HG03575 (cell line): ENCODE results near the gene ATP2B2.

ENCODE experiments used
- ATAC-seq: cut with Tn5 transposase; IDR thresholded peaks from one replicate; pipeline ENCODE4 v1.9.1; 2021; ENCODE audit not compliant: unreplicated experiment, insufficient number of reproducible peaks, low FRiP score; ENCODE audit errors: extremely low read depth

The ATP2B2 gene

GRCh38 chr3:10515396-10515795 is 10.0 kb upstream of the ATP2B2 start:
- no peak for ATAC-seq

- no peak for ATAC-seq
Measured at GRCh38 chr3:10514407-10515069, 9.2 kb upstream of the ATP2B2 start.

GRCh38 chr3:10513306-10513705 is 7.9 kb upstream of the ATP2B2 start:
- no peak for ATAC-seq

- no peak for ATAC-seq
Measured at GRCh38 chr3:10512687-10513086, 7.3 kb upstream of the ATP2B2 start.

- no peak for ATAC-seq
Measured at GRCh38 chr3:10511809-10512494, 6.6 kb upstream of the ATP2B2 start.

- ATAC-seq, result no peak
Measured at GRCh38 chr3:10510743-10511432, 5.5 kb upstream of the ATP2B2 start.

- ATAC-seq, result no peak
Measured at GRCh38 chr3:10510086-10510742, 4.8 kb upstream of the ATP2B2 start.

- ATAC-seq, result no peak
Measured at GRCh38 chr3:10509325-10509724, 3.9 kb upstream of the ATP2B2 start.

GRCh38 chr3:10508619-10509260 is 3.4 kb upstream of the ATP2B2 start:
- ATAC-seq, result no peak

- no peak for ATAC-seq
Measured at GRCh38 chr3:10508235-10508618, 2.8 kb upstream of the ATP2B2 start.

- ATAC-seq, result no peak
Measured at GRCh38 chr3:10507331-10507730, 1.9 kb upstream of the ATP2B2 start.

GRCh38 chr3:10506696-10507095 is 1.3 kb upstream of the ATP2B2 start:
- ATAC-seq, result no peak

GRCh38 chr3:10505791-10506585 is 602 bp upstream of the ATP2B2 start:
- no peak for ATAC-seq

GRCh38 chr3:10504171-10505049 is 976 bp downstream of the ATP2B2 start:
- no peak for ATAC-seq

GRCh38 chr3:10503217-10503796 is 2.1 kb downstream of the ATP2B2 start:
- no peak for ATAC-seq

GRCh38 chr3:10502185-10502880 is 3.1 kb downstream of the ATP2B2 start:
- ATAC-seq, result no peak

- no peak for ATAC-seq
Measured at GRCh38 chr3:10501664-10502052, 3.7 kb downstream of the ATP2B2 start.
